ENCODE measurements around the gene TPST1.
"Not testable (repeated sequence)": the region's sequence is repeated elsewhere in the genome, so short reads cannot be mapped to it uniquely, and the experiment has no call there.

TPST1 gene

GRCh38 chr7:66188645-66189044 is 16.5 kb upstream of the TPST1 start:
- no peak for DNase-seq (ENCODE audit: low spot score)

- no peak for DNase-seq (ENCODE audit: low spot score)
These were observed 15.2 kb upstream of the TPST1 start for GRCh38 chr7:66189695-66190503.

GRCh38 chr7:66190504-66190857 is 14.7 kb upstream of the TPST1 start:
- no peak for DNase-seq (ENCODE audit: low spot score)

- DNase-seq (ENCODE audit: low spot score) = no peak
These were observed 11.9 kb upstream of the TPST1 start for GRCh38 chr7:66193146-66193725.

- DNase-seq (ENCODE audit: low spot score) = no peak
These were observed 6.7 kb upstream of the TPST1 start for GRCh38 chr7:66198469-66198868.

GRCh38 chr7:66198956-66199355 is 6.2 kb upstream of the TPST1 start:
- peak; percentile 54 for DNase-seq (ENCODE audit: low spot score)

GRCh38 chr7:66202441-66202840 is 2.7 kb upstream of the TPST1 start:
- no peak for DNase-seq (ENCODE audit: low spot score)

GRCh38 chr7:66205741-66206090 is 582 bp downstream of the TPST1 start:
- peak; percentile 61 for DNase-seq (ENCODE audit: low spot score)

GRCh38 chr7:66206119-66206933 is 1.2 kb downstream of the TPST1 start:
- DNase-seq (ENCODE audit: low spot score) = no peak

- no peak for DNase-seq (ENCODE audit: low spot score)
These were observed 1.8 kb downstream of the TPST1 start for GRCh38 chr7:66206934-66207240.

- DNase-seq (ENCODE audit: low spot score) = no peak
These were observed 2.4 kb downstream of the TPST1 start for GRCh38 chr7:66207540-66207939.

GRCh38 chr7:66211429-66211828 is 6.3 kb downstream of the TPST1 start:
- DNase-seq (ENCODE audit: low spot score) = no peak

GRCh38 chr7:66213637-66214036 is 8.5 kb downstream of the TPST1 start:
- no peak for DNase-seq (ENCODE audit: low spot score)

GRCh38 chr7:66216687-66217086 is 11.6 kb downstream of the TPST1 start:
- no peak for DNase-seq (ENCODE audit: low spot score)

GRCh38 chr7:66219805-66220204 is 14.7 kb downstream of the TPST1 start:
- DNase-seq (ENCODE audit: low spot score) = no peak

- DNase-seq (ENCODE audit: low spot score) = no peak
These were observed 16.3 kb downstream of the TPST1 start for GRCh38 chr7:66221442-66221841.

- DNase-seq (ENCODE audit: low spot score) = no peak
These were observed 22.7 kb downstream of the TPST1 start for GRCh38 chr7:66227808-66228207.

- not testable (repeated sequence) for DNase-seq (ENCODE audit: low spot score)
These were observed 26.4 kb downstream of the TPST1 start for GRCh38 chr7:66231326-66232216.

GRCh38 chr7:66233638-66234037 is 28.5 kb downstream of the TPST1 start:
- DNase-seq (ENCODE audit: low spot score) = no peak

GRCh38 chr7:66236713-66237303 is 31.7 kb downstream of the TPST1 start:
- DNase-seq (ENCODE audit: low spot score) = no peak

GRCh38 chr7:66237906-66238772 is 33.0 kb downstream of the TPST1 start:
- no peak for DNase-seq (ENCODE audit: low spot score)

Data from HuH-7 (cell line).